ENCODE measurements around the gene POP5. TPM values are rescaled to one million over a fixed set of nuclear protein-coding genes. Genes with fewer than 3 reads are reported as not detected.

Gene POP5
- total RNA-seq, 1 experiment from 2014 or later: 49.5 TPM

- BruUV-seq (replicated peaks): no TSS peak
- no peaks in the 10 kb centered on the region for H3K27me3 Mint-ChIP-seq (ENCODE audit: insufficient read depth, unreplicated experiment)
- Histone ChIP-seq H3K9me3 (no peaks in the 10 kb centered on the region), H3K4me3 (ENCODE audit: low read depth, low read length) (peak overlapping the region; percentile 17), H3K27me3 (replicated peaks; ENCODE audit: control insufficient read depth, insufficient read depth, low read length) (no peaks in the 10 kb centered on the region), H3K36me3 (ENCODE audit: control insufficient read depth, insufficient read depth, low read length) (no peaks in the 10 kb centered on the region), H3K4me1 (no peaks in the 10 kb centered on the region)
- no peaks in the 10 kb centered on the region for H3K9me3 Mint-ChIP-seq (ENCODE audit: unreplicated experiment)
- no peak overlapping the region for H3K27ac Mint-ChIP-seq (ENCODE audit: unreplicated experiment)
- peaks cover 23% of the 10 kb centered on the region for H3K36me3 Mint-ChIP-seq (ENCODE audit: insufficient read depth, unreplicated experiment)
- H3K4me1 Mint-ChIP-seq (ENCODE audit: low read depth, unreplicated experiment): peaks cover 15% of the 10 kb centered on the region
- peak; percentile 19 to 30 for TF ChIP-seq CTCF (IDR thresholded peaks at IDR 0.05; ENCODE audit: insufficient read depth in 1 of 2, low read depth in 1 of 2, low read length in 1 of 2, severe bottlenecking in 1 of 2, unreplicated experiment in 1 of 2)
- intact Hi-C loops (cut with micrococcal nuclease; ENCODE audit: unreplicated experiment): loop anchor here (5.0 kb wide), 4 partner anchors 143 to 528 kb away; partner anchors contain the start of genes ACADS and PLA2G1B
- peak overlapping the region; percentile 69 for H3K4me3 Mint-ChIP-seq (ENCODE audit: unreplicated experiment)
- peak; percentile 50 to 65 for DNase-seq
- ChIA-PET CTCF (interaction anchor here (0.6 to 2.3 kb wide), 2 partner anchors 65 to 272 kb away, joined by 4 to 13 read pairs; no protein-coding TSS in a partner anchor), POLR2A (no interaction called here)
Observed at GRCh38 chr12:120584343-120585149, 3.3 kb upstream of the POP5 start.

- intact Hi-C loops (cut with micrococcal nuclease; ENCODE audit: unreplicated experiment): loop anchor here (1.0 to 5.0 kb wide), 8 partner anchors 66 to 529 kb away; partner anchors contain the start of genes ACADS and PLA2G1B
- peak; percentile 92 to 95 for TF ChIP-seq CTCF (IDR thresholded peaks at IDR 0.05; ENCODE audit: insufficient read depth in 1 of 2, low read depth in 1 of 2, low read length in 1 of 2, severe bottlenecking in 1 of 2, unreplicated experiment in 1 of 2)
- Mint-ChIP-seq H3K9me3 (ENCODE audit: unreplicated experiment) (no peaks in the 10 kb centered on the region), H3K4me3 (ENCODE audit: unreplicated experiment) (peak overlapping the region; percentile 69), H3K36me3 (ENCODE audit: insufficient read depth, unreplicated experiment) (peaks cover 30% of the 10 kb centered on the region), H3K4me1 (ENCODE audit: low read depth, unreplicated experiment) (peaks cover 15% of the 10 kb centered on the region), H3K27me3 (ENCODE audit: insufficient read depth, unreplicated experiment) (no peaks in the 10 kb centered on the region), H3K27ac (ENCODE audit: unreplicated experiment) (no peak overlapping the region)
- Histone ChIP-seq H3K4me1 (no peaks in the 10 kb centered on the region), H3K36me3 (ENCODE audit: control insufficient read depth, insufficient read depth, low read length) (peaks cover 2% of the 10 kb centered on the region; the same call in 1 of the 2 replicates), H3K27me3 (replicated peaks; ENCODE audit: control insufficient read depth, insufficient read depth, low read length) (no peaks in the 10 kb centered on the region), H3K9me3 (no peaks in the 10 kb centered on the region), H3K4me3 (ENCODE audit: low read depth, low read length) (no peak overlapping the region)
- POLR2A ChIA-PET: no interaction called here
- DNase-seq: peak; percentile 74 to 83
- BruUV-seq (replicated peaks): no TSS peak
- CTCF ChIA-PET: interaction anchor here (0.6 to 3.6 kb wide), 4 partner anchors 12 to 66 kb away, joined by 3 to 37 read pairs (median 12); no protein-coding TSS in a partner anchor
Observed at GRCh38 chr12:120583478-120584030, 2.4 kb upstream of the POP5 start.

GRCh38 chr12:120581998-120582397, 796 bp upstream of the POP5 start:
- Mint-ChIP-seq H3K9me3 (ENCODE audit: unreplicated experiment) (no peaks in the 10 kb centered on the region), H3K4me1 (ENCODE audit: low read depth, unreplicated experiment) (peaks cover 15% of the 10 kb centered on the region), H3K4me3 (ENCODE audit: unreplicated experiment) (peak overlapping the region; percentile 99), H3K27ac (ENCODE audit: unreplicated experiment) (peak overlapping the region; percentile 96), H3K27me3 (ENCODE audit: insufficient read depth, unreplicated experiment) (no peaks in the 10 kb centered on the region), H3K36me3 (ENCODE audit: insufficient read depth, unreplicated experiment) (peaks cover 41% of the 10 kb centered on the region)
- no peak for TF ChIP-seq CTCF (IDR thresholded peaks at IDR 0.05; ENCODE audit: insufficient read depth in 1 of 2, low read depth in 1 of 2, low read length in 1 of 2, severe bottlenecking in 1 of 2, unreplicated experiment in 1 of 2)
- H3K4me3 ChIP-seq (ENCODE audit: low read depth, low read length): peak overlapping the region; percentile 86
- POLR2A ChIA-PET: interaction anchor here (0.8 to 1.7 kb wide), 3 partner anchors 86 to 260 kb away, joined by 5 to 17 read pairs (median 5); partner anchors contain the start of genes DYNLL1 and SRSF9
- no TSS peak for BruUV-seq (replicated peaks)
- intact Hi-C loops (cut with micrococcal nuclease; ENCODE audit: unreplicated experiment): loop anchor here (1.0 to 5.0 kb wide), 10 partner anchors 11 to 530 kb away; partner anchors contain the start of genes ACADS, COQ5, COX6A1 and MLEC
- no peaks in the 10 kb centered on the region for H3K9me3 ChIP-seq
- no peaks in the 10 kb centered on the region for H3K4me1 ChIP-seq
- DNase-seq: no peak
- H3K36me3 ChIP-seq (ENCODE audit: control insufficient read depth, insufficient read depth, low read length): peaks cover 2% of the 10 kb centered on the region; the same call in 1 of the 2 replicates
- CTCF ChIA-PET: interaction anchor here (1.1 to 3.6 kb wide), 4 partner anchors 58 to 390 kb away, joined by 3 to 37 read pairs (median 6); partner anchors contain the start of gene CABP1
- no peaks in the 10 kb centered on the region for H3K27me3 ChIP-seq (replicated peaks; ENCODE audit: control insufficient read depth, insufficient read depth, low read length)
